HG02610 (cell line): ENCODE measurements around the gene MCF2L.

Experiments used
- ATAC-seq: cut with Tn5 transposase; IDR thresholded peaks from one replicate; pipeline ENCODE4 v1.9.1; 2021; ENCODE audit warnings: mild to moderate bottlenecking, moderate library complexity; ENCODE audit not compliant: unreplicated experiment

Gene MCF2L

DNA sequence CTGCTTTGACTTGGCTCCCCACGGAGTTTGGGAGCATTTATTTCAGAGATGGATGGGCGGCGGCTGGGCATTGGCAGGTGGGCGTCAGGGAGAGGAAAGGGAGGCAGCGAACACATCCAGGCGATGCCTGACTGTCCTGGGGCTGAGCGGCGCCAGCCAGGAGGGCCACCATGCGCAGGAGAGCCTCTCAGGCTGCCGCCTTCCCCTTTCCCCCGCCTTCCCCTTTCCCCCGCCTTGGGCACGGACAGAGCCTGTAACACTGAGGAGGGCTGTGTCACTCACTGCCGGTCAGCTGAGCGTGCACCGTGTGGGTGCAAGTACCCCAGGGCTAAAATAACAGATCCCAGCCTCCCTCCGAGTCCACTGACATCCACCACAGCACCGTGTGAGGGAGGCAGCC is 11.4 kb downstream of the MCF2L start:
- no peak for ATAC-seq

DNA sequence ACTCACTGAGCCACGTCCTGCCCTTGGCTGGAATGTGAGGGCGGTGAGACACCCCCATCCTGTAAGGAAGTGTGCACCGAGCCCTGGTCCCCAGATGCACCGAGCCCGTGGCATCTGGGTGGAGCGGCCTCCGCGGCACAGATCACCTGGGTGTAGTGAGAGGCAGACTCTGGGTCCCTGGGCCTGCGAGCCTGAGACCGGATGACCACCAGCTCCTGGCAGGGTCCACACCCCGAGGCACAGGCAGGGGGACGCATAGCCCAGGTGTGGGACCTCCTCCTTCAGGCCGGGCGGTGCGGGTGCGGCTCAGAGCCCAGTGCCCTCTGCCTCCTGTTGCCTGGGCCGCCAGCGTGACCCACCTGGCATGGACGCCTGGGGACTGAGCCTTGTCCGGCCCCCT is 12.4 kb downstream of the MCF2L start:
- ATAC-seq: no peak

DNA sequence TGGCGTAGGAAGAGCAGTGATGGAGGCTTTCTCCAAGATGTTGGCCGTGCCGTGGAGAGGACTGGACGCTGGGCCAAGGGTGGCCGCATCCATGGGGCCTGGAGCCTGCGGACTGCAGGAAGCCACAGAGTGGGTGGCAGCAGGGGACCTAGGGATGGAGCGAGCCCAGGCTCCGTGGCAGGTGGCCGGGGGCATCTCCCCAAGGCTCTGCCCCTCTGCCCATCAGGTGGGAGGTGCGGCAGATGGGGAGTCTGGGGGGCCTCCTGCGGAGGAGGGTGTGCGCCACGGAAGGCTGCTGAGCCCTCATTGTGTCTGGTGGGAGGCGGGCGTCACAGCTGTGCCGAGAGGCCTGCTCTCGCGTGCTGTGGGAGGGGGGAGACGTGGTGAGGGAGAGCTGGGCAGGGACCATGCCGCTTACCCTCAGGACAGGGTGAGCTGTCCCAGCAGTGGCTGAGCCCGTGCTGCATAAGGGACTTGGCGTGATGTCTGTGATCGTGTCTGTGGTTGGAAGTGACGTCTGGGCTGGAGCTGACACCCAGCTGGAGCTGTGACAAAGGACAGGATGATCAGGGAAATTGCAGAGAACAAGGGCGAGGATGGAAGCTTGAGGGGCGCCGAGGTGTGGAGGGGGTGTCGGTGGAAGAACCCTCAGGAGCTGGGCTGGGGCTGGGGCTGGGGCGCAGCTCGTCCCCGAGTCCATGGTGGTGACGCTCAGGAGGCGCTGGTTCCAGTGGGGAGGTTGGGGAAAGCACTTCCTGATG is 13.4 kb downstream of the MCF2L start:
- ATAC-seq: no peak

DNA sequence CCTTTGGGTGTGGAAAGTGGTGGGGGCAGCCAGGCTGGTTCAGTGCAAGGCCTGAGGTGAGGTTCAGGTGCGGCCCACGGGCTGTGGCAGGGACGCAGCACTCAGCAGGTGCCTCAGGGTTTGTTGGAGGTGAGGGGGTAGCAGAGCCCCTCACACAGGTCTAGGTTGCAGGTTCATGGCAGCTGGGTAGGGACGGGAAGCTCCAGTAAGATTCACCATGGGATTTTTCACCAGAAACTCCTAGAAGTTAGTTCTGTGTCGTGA is 14.0 kb downstream of the MCF2L start:
- no peak for ATAC-seq

DNA sequence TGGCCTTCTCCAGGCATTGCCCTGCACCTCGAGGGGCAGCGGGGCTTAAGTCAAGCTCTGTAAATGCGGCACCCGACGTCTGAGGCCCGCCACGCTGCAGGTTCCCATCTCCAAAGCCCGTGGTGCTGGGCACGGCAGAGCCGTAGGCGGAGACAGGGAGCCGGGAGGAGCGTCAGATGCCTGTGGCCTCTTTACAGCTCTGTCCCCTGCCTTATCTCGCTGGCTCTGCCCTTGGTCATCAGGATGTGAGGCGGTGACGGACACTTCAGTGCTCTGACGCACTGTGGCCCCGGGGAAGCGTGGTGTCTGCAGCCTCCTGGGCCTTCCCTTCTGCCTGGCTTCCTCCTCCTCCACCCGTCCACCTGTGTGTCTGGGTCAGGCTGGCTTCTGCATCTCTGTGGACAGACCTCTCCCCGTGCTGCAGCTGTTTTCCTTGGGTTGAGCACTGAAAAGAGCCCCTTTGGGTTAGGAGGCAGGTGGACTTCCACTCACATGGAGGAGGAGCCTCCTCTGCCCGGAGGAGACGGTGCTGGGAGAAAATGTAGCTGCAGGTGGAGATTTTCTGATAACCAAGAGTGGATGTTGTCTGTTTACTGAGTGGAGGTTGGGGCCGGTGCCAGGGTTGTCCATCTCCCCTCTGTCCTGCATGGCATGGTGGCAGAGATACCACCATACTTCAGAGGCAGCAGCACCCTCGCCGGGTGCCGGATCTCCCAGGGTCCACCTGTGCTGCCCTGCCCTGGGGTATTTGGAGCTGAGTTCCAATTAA is 14.6 kb downstream of the MCF2L start:
- no peak for ATAC-seq

DNA sequence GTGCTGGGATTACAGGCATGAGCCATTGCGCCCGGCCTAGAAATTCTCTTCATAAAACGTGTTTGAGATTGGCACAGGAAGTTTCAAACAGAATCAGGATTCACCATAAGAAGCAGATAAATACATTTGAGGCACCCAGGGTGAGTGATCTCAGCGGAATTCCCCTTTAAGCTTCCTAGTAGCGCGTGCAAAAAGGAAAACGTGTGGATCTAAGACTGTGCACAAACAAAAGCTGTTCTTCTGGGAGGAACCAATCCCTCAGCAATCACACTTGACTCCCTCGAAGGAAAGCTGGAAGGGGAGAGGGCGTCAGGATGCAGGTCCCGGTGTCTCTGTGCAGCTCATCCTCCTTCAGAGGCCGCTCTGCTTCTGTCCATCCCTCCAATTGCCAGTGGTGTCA is 15.5 kb downstream of the MCF2L start:
- no peak for ATAC-seq

DNA sequence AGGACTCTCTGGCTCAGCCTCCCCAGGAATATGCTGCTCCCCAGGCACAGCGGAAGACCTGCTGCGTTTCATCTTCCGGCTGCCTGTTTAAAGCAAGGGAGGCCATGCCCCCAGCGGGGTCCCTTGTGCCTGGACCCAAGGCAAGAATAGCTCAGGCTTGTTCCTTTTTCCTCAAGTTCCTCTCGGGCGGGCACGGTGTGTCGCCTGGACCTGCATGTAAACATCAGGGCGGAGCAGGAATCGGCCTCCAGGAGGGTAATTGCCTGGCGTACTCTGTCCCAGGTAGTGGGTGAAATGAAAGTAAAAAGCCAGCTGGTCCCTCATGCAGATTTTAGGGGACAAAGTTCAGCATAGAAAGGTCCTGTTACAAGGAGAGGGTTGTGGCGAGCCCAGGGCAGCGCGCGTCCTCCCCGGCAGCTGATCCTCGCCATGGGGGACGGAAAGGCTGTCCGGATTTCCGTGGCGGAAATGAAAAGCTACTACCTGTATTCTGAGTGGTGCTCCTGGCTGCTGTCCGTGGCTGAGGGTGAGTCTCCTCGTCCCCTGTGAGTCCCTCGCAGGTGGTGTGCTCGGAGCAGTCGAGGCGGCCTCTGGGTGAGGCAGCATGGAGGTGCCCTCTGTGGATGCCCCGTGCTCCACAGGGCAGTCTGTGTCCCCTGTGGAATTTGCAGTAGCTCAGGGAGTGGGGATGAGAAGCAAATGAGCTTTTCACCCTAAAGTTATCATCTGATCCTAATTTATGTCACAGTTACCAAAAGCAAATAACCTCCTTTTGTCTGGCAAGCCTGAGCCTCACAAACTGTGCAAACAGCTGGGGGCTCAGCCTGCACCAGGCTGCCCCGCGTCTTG is 16.2 kb downstream of the MCF2L start:
- no peak for ATAC-seq

DNA sequence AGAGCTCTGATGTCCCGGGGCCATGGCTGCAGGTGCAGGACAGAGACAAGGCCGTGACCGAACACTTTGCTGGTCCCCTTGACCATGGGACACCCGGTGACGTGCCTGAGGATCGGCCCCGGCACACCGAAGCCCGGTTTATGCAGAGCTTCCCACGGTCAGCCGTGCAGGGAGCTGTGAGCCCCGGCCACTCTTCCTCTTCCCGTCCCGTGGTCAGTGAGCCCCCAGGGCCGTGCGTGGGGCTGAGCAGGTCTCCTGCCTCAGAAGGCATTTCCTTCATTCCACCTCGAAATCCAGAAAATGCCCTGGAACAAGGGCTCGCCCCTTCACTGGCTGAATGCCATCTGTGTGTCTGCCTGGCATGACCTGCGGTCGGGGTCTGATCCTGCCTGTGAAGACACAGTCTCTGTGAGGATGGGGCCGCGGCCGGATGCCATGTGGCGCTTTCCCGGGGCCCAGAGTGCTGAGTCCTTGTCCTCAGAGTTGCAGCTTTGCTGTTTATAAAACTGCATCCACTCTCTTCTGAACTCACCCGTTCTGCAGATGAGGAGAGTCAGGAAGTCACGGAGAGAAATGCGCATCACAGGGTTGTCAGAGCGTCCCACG is 16.9 kb downstream of the MCF2L start:
- no peak for ATAC-seq

DNA sequence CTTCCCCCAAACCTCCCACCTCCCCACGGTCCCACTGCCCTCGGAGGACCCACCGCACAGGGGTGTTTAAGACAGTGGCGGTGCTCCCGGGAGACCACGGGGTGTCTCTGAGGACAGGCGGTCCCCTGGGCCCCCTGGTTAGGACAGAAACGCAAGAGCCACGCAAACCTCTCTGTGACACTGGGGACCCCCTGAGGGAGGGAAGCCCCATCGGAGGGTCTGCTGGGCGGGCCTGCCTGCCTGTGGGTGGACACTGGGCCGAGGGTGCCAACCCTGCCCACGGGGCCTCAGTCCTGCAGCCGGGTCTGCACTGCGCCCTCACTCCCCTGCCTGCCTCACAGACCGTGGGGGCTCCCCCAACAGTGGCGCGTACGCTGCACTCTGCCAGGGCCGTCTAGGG is 17.5 kb downstream of the MCF2L start:
- ATAC-seq: no peak

DNA sequence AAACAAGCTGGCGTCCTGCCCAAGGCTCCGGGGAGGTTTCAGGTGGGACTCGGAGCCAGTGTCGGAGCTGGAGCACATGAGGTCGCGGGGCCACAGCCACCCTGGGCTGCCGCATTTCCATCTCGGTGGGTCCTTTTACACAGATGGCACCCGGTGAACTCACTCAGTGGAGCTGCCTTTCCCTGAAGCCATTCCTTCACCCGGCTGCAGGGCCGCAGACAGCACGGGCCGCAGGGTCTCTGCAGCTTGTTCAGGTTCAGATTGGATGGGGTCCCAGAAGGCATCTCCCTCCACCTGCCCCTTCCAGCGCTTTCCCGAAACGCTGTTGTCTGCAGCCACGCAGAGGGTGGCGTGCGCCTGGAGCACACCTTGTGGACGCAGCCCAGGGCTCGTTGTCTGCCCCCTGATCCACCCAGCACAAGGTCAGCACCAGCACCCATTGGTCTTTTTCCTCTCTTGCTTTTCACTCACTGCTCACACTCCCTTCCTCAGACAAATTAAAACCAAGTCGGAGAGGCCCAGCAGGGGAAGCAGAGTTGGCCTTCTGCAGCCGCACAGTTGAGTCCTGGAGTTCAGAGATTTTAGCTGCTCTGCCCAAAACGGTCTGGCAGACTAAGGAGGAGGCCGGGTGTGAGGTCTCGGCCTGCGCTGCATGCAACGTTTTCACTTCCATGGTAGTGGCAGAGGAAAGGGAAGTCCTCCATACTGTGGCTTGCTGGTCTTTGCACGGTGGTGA is 18.1 kb downstream of the MCF2L start:
- no peak for ATAC-seq

DNA sequence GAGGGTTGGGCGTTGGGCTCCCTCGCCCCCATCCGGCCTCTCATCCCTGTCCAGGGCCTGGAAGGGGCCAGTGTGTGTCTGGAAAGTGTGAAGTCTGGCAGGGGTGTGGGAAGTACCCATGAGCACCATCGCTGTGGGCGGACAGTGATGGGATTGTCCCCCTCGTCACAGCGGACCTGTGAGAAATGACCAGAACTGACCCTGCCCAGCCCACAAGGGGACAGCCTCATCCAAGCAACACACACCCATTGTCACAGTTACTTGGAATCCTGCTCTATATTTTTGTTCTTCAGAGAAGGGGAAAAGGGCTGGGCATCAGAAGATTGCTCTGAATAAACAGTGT is 18.6 kb downstream of the MCF2L start:
- ATAC-seq: no peak

DNA sequence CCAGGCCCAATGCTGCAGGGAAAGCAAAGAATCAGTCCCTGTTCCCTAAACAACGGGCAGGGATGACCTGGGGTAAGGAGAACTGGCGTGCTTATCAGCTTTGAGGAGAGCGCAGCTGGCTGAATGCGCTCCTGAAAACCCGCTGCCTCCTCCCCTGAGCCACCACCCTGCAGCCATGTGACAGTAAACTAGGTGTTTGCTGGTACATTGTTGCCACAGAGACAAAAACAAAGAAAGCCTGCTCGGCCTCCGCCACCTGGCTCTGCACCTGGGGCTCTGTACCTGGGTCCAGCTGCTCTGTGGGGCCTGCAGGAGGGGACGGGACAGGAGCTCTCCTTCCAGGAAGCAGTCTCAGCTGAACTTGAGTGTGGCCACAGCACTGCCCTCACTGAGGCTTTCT is 21.8 kb downstream of the MCF2L start:
- ATAC-seq: no peak

DNA sequence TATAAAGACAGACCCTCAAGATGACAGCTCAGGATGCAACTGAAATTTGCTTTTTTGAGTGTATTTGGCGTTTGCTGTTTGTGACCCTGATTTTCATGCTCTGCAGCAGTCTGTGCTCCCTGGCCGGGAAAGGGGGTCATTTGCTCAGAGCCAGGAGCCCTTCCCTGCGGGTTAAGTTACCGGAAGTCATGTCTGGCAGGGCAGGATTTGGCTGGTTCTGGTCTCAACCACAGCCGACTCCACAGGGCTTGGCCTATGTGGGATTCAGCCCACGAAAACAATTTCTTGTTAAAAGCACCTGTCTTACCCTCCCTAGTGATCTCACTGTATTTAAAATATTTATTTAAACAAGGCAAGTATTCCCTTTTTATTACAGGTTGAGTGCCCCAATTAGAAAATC is 22.6 kb downstream of the MCF2L start:
- ATAC-seq: no peak

DNA sequence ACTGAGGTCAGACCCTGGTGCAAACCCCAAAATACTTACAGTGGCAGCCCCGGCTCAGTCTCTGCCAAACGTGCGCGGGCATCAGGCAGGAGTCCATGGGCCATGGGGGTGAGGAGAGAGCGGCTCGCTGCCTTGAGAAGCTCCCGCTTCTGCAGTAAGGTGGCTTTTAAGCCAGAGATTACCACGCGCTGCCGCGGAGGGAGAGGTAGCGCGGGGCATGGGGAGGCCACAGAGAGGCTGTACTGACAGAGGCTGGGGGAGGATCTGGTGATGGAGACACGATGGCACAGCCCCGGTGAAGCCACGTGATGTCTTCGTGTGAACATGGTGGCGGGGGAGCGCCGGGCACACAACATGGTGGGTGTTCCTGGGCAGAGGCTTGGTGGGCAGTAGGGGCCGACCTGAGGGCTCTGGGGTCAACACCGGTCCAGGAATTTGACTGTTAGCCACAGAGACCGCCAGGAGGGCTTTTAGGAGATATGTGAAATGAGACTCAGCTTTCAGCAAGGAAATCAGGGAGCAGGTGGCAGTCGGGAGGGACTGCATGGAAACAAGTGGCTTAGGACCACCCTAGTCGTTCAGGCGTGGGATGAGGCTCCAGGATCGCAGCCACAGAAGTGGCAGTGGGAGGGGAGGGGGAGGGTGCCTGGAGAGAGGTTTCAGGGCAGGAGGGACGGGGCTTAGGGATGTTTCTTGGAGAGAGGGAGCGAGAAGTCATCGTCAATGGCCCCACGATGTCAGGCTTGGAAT is 24.1 kb downstream of the MCF2L start:
- no peak for ATAC-seq

DNA sequence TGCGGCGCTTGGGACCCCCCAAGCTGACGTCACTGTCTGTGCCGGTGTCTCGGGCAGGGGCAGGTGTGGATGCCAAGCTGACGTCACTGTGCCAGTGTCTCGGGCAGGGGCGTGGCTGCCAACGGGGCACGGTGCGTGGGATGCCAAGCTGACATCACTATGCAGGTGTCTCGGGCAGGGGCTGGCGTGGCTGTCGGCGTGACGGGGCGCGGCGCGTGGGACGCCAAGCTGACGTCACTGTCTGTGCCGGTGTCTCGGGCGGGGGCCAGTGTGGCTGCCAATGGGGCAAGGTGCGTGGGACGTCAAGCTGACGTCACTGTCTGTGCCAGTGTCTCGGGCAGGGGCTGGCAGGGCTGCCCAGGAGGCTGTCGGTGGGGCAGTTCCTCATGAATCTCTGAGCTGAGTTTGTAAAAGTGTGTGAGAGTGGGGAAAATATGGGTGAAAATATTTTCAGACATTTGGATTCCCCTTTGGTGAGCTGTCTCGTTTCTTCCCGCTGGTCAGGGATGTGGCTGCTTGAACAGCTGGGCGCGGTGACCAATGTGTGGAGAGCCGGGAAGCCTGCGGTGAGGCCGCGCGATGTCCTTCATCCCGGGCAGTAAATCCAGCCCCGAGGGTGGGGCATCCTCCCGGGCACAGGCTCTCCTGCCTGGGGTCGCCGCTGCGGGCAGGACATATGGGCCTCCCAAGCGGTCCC is 25.2 kb downstream of the MCF2L start:
- ATAC-seq: no peak

DNA sequence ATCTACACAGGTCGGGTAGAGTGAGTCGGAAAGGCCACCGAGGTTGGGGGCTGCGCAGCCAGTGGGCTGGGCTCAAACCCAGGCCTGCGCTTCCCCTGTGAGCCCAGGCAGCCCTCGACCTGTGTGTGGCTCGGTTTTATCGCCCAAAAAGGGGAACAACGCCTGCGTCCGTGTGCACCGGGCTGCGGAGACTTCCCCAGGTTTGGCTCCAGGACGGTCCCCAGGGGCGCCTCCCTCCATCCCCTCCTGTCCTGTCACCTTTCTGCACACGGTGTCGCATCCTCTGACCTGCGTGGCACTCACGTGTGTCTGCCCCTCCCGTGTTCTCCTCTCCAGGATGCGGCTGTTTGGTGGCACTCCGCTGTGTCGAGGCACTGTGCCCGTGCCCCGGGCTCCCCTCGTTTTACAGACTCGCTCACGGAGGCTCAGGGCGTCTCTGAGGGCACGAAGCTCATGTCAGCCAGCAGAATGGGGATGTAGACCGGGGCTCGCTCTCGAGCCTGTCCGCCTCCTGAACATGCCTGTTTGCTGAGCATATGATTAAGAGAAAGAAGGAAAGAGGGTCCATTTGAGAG is 25.9 kb downstream of the MCF2L start:
- ATAC-seq: no peak

DNA sequence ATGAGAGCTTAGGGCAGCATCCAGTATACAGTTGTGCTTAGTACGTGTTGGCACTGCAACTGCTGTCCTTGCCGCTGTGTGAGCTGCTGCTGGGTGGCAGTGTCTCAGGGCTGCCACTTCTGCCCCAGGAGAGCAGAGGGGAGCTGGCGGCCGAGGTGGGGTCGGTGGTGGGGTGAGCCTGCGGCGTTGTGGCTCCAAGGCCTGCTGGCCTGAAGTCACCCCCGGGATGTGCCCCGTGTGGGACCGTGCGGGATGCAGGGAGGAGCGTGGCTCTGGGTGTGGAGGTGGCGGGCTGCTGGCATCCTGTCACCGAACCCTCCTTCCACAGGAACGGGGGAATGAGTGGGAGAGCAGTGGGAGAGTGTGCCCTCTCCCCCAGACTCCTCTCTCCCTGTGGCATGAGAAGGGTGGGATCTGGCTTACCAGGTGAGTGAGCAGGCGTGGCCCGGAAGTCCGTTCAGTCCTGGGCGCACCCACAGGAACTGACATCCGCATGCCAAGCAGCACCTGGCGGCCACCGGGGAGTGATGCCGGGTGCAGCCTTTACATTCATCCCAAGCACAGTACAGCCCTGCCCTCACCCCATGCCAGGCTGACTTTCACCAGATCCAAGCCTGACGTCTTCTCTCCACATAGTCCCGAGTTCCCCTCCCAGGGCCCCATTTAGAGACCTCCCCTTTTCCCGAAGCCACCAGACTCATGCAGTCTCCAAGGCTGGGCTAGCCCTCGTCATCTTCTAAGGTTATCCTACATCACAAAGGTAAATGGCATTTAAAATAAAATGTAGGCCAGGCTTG is 26.6 kb downstream of the MCF2L start:
- ATAC-seq: no peak

DNA sequence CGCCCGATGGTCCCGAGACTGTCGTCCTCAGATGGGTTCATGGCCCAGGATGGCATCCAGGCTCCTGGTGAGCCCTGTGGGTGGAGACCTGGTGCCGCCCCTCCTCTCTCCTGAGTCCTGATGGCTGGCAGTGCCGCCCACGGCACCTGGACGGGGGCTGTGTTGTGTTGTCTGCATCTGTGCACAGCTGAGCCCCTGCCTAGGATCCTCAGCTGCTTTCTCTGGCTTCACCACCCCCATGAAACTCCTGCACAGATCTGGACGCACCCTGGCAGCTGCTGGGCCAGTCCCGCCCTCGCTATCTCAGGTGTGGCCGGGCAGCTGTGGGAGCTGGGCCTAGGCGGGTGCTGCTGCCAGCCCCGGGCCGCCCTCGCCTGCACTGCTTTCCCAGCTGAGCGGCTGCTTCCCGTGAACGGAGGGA is 27.7 kb downstream of the MCF2L start:
- no peak for ATAC-seq
